ENCODE measurements around the gene LRRC30. TPM values are rescaled to one million over a fixed set of nuclear protein-coding genes. Genes with fewer than 3 reads are reported as not detected.

LRRC30 gene
- total and polyA plus RNA-seq, 2 of the 4 experiments (the other 2 are of a cell fraction) = not detected

GRCh38 chr18:7201096-7201495, 29.8 kb upstream of the LRRC30 start:
- dilution Hi-C loops (cut with HindIII; ENCODE audit: low sequenced_read_pairs, unreplicated experiment) (no loop called here), intact Hi-C loops (cut with micrococcal nuclease) (no loop called here)
- no peak overlapping the region for H2AK9ac ChIP-seq (replicated peaks; ENCODE audit: low read depth, low read length, poor library complexity)

More at GRCh38 chr18:7201096-7201495, 29.8 kb upstream of the LRRC30 start:
- H3K14ac ChIP-seq (replicated peaks; ENCODE audit: low read depth, low read length) = no peak overlapping the region
- H3K18ac ChIP-seq (ENCODE audit: low read depth, low read length) = no peak overlapping the region
- H3K4me2 ChIP-seq (ENCODE audit: low read depth, low read length) = no peak overlapping the region
- CTCF ChIA-PET = no interaction called here
- no peak overlapping the region for H3K27ac ChIP-seq (ENCODE audit: insufficient read depth, low read length)
- H2BK120ac ChIP-seq (ENCODE audit: low read depth, low read length) = no peak overlapping the region
- H3K36me3 ChIP-seq (ENCODE audit: control insufficient read depth, insufficient read depth, low read length) = no peaks in the 10 kb centered on the region
- no peak overlapping the region for H4K5ac ChIP-seq (ENCODE audit: low read depth, low read length)
- BruUV-seq (replicated peaks) = no TSS peak
- no peak overlapping the region for H4K8ac ChIP-seq (ENCODE audit: low read depth in 2 of 2, low read length in 2 of 2)
- H3K9me1 ChIP-seq (ENCODE audit: insufficient read depth, low read length) = no peaks in the 10 kb centered on the region
- ATAC-seq (ENCODE audit: low read depth) = no peak
- H2BK5ac ChIP-seq (ENCODE audit: low read depth, low read length, poor library complexity, severe bottlenecking) = no peak overlapping the region
- no peak overlapping the region for H3K23ac ChIP-seq (ENCODE audit: low read depth, low read length)
- H3K9me3 ChIP-seq (ENCODE audit: control insufficient read depth, insufficient read depth, low read length) = no peaks in the 10 kb centered on the region
- no peak overlapping the region for H2BK15ac ChIP-seq (ENCODE audit: low read depth, low read length)
- no peak for TF ChIP-seq BHLHE40 (IDR thresholded peaks at IDR 0.05; ENCODE audit: low read depth, low read length)
- TF ChIP-seq FOS (IDR thresholded peaks at IDR 0.05; ENCODE audit: low read depth, low read length) = no peak
- H3K4me3 ChIP-seq (ENCODE audit: insufficient read depth, low read depth, low read length) = no peak overlapping the region
- no peaks in the 10 kb centered on the region for H4K20me1 ChIP-seq (ENCODE audit: insufficient read depth, low read length)
- no CpG with 5 or more reads among the region's 4 CpGs for WGBS, 2 experiments (ENCODE audit: extremely low coverage in 2 of 2, insufficient read length in 1 of 2)
- no peak overlapping the region for H4K91ac ChIP-seq (ENCODE audit: insufficient read depth, low read depth, low read length)
- H3K9ac ChIP-seq (ENCODE audit: low read depth, low read length) = no peak overlapping the region
- H2AFZ ChIP-seq (replicated peaks; ENCODE audit: low read length, poor library complexity) = no peak overlapping the region
- no peak overlapping the region for H3K4ac ChIP-seq (ENCODE audit: low read depth, low read length)
- peaks cover 1% of the 10 kb centered on the region; the same call in 1 of the 2 replicates for H3K4me1 ChIP-seq (ENCODE audit: control insufficient read depth, insufficient read depth, low read length)
- no peak overlapping the region for H2BK20ac ChIP-seq (ENCODE audit: low read depth, low read length)
- no peak for DNase-seq
- POLR2A ChIA-PET (ENCODE audit: unreplicated experiment) = no interaction called here
- H2AK5ac ChIP-seq (ENCODE audit: low read depth, low read length) = no peak overlapping the region
- in situ Hi-C loops (cut with MboI; ENCODE audit: low sequenced_read_pairs) = no loop called here
- no peak overlapping the region for H3K56ac ChIP-seq (ENCODE audit: extremely low read depth, insufficient read depth, low read length)
- no peaks in the 10 kb centered on the region for H3K79me1 ChIP-seq (ENCODE audit: low read depth in 1 of 2, low read length in 2 of 2)
- peaks cover 2% of the 10 kb centered on the region for H3K27me3 ChIP-seq (ENCODE audit: control insufficient read depth, insufficient read depth, low read length)

Data from IMR-90 (cell line).